GM18517 (cell line): ENCODE data around the gene OR4D11.
A peak's percentile ranks its signal among the peaks of the same experiment; 100 is the strongest.
"Not testable (repeated sequence)": the region's sequence is repeated elsewhere in the genome, so short reads cannot be mapped to it uniquely, and the experiment has no call there.

Experiments used
- ATAC-seq: cut with Tn5 transposase; IDR thresholded peaks from one replicate; pipeline ENCODE4 v1.9.1; 2021; ENCODE audit warnings: mild to moderate bottlenecking, moderate library complexity; ENCODE audit not compliant: unreplicated experiment

The OR4D11 gene

GRCh38 chr11:59547605-59548308 is 44.4 kb downstream of the OR4D11 start:
- not testable (repeated sequence) for ATAC-seq

- ATAC-seq = no peak
These were observed 44.9 kb downstream of the OR4D11 start for GRCh38 chr11:59548309-59548656.

- ATAC-seq = peak; percentile 86
These were observed 47.0 kb downstream of the OR4D11 start for GRCh38 chr11:59550368-59550841.

- peak; percentile 41 for ATAC-seq
These were observed 47.7 kb downstream of the OR4D11 start for GRCh38 chr11:59550842-59551658.

GRCh38 chr11:59551659-59552521 is 48.5 kb downstream of the OR4D11 start:
- ATAC-seq = no peak

GRCh38 chr11:59552844-59553243 is 49.5 kb downstream of the OR4D11 start:
- no peak for ATAC-seq

GRCh38 chr11:59553323-59553722 is 49.9 kb downstream of the OR4D11 start:
- no peak for ATAC-seq
